WTC11 (cell line): ENCODE results near the gene CA10.

ENCODE experiments used
- CREB1 ChIP-seq: sonication (generic); formaldehyde crosslinking; IDR thresholded peaks from 2 replicates; pipeline ENCODE4 v1.8.0; 2023; ENCODE audit warnings: mild to moderate bottlenecking, missing genetic modification reagents
- GABPB1 ChIP-seq: sonication (generic); formaldehyde crosslinking; IDR thresholded peaks from 2 replicates; pipeline ENCODE4 v1.8.1; 2023; ENCODE audit warnings: mild to moderate bottlenecking, missing genetic modification reagents
- JAZF1 ChIP-seq: fragments of 250-450 bp; sonication (Bioruptor Pico); IDR thresholded peaks from 2 replicates; pipeline ENCODE4 v1.9.0; 2021; ENCODE audit warnings: moderate library complexity, mild to moderate bottlenecking, inconsistent platforms
- ZNF416 ChIP-seq: fragments of 250-450 bp; sonication (Bioruptor Pico); IDR thresholded peaks from 2 replicates; pipeline ENCODE4 v1.9.0; 2021; ENCODE audit warnings: mild to moderate bottlenecking, inconsistent platforms

GRCh38 chr17:51765282-51766135, 393.0 kb downstream of the CA10 start:
- TF ChIP-seq ZNF416 (CRISPR knock-in tag), result no peak
- no peak for TF ChIP-seq JAZF1
- no peak for TF ChIP-seq GABPB1 (CRISPR knock-in tag)
- no peak for TF ChIP-seq CREB1 (CRISPR knock-in tag)
